H9 (cell line): ENCODE results near the gene PCNX2. TPM values are rescaled to one million over a fixed set of nuclear protein-coding genes. Genes with fewer than 3 reads are reported as not detected.
A peak's percentile ranks its signal among the peaks of the same experiment; 100 is the strongest.

ENCODE experiments used
- DNase-seq: peaks from one replicate; pipeline ENCODE4 v3.0.0-alpha.2; 2017
- H2AFZ ChIP-seq: one replicate; pipeline ENCODE4 v1.6.1; 2013; ENCODE audit warnings: mild to moderate bottlenecking, low read length, control low read depth, moderate library complexity
- H2AK5ac ChIP-seq: 2 replicates; pipeline ENCODE4 v1.6.1; 2013; ENCODE audit warnings: low read length, control low read depth, mixed read lengths; ENCODE audit not compliant: insufficient read length
- H2BK120ac ChIP-seq: one replicate; pipeline ENCODE4 v1.6.1; 2013; ENCODE audit warnings: low read depth, mild to moderate bottlenecking, low read length, control low read depth, inconsistent platforms; ENCODE audit not compliant: poor library complexity, severe bottlenecking
- H2BK12ac ChIP-seq: 2 replicates; pipeline ENCODE4 v1.6.1; 2013; ENCODE audit warnings: low read length, control low read depth, mixed read lengths, low read depth; ENCODE audit not compliant: insufficient read length
- H2BK15ac ChIP-seq: 2 replicates; pipeline ENCODE4 v1.6.1; 2013; ENCODE audit warnings: low read depth, low read length, control low read depth
- H2BK20ac ChIP-seq: one replicate; pipeline ENCODE4 v1.6.1; 2013; ENCODE audit warnings: low read depth, mild to moderate bottlenecking, low read length, control low read depth, inconsistent platforms; ENCODE audit not compliant: poor library complexity, severe bottlenecking
- H2BK5ac ChIP-seq: 2 replicates; pipeline ENCODE4 v1.6.1; 2013; ENCODE audit warnings: low read length, control low read depth, mixed read lengths; ENCODE audit not compliant: insufficient read length
- H3K14ac ChIP-seq: 2 replicates; pipeline ENCODE4 v1.6.1; 2013; ENCODE audit warnings: low read length, control low read depth; ENCODE audit not compliant: insufficient read depth
- H3K18ac ChIP-seq: 2 replicates; pipeline ENCODE4 v1.6.1; 2013; ENCODE audit warnings: low read depth, mild to moderate bottlenecking, mixed read lengths, low read length, control low read depth; ENCODE audit not compliant: insufficient read length
- H3K23ac ChIP-seq: 2 replicates; pipeline ENCODE4 v1.6.1; 2013; ENCODE audit warnings: low read length, control low read depth, mixed read lengths, low read depth; ENCODE audit not compliant: insufficient read length
- H3K23me2 ChIP-seq: 2 replicates; pipeline ENCODE4 v1.6.1; 2013; ENCODE audit warnings: low read depth, mild to moderate bottlenecking, mixed read lengths, low read length, control low read depth; ENCODE audit not compliant: insufficient read length, poor library complexity, severe bottlenecking
- H3K27ac ChIP-seq: 2 replicates; pipeline ENCODE4 v1.5.1; 2013; ENCODE audit warnings: low read length, control low read depth, mixed read lengths, low read depth; ENCODE audit not compliant: insufficient read length
- H3K27me3 ChIP-seq: 2 replicates; pipeline ENCODE4 v1.6.1; 2013; ENCODE audit warnings: low read length, control low read depth, inconsistent platforms; ENCODE audit not compliant: insufficient read depth
- H3K4ac ChIP-seq: 2 replicates; pipeline ENCODE4 v1.6.1; 2013; ENCODE audit warnings: low read depth, mild to moderate bottlenecking, control low read depth, inconsistent platforms, low read length, moderate library complexity
- H3K4me1 ChIP-seq: 2 replicates; pipeline ENCODE4 v1.6.1; 2013; ENCODE audit warnings: low read length, control low read depth, inconsistent platforms; ENCODE audit not compliant: insufficient read depth
- H3K4me2 ChIP-seq: 2 replicates; pipeline ENCODE4 v1.6.1; 2013; ENCODE audit warnings: low read length, control low read depth, mixed read lengths; ENCODE audit not compliant: insufficient read length, insufficient read depth
- H3K56ac ChIP-seq: 2 replicates; pipeline ENCODE4 v1.6.1; 2013; ENCODE audit warnings: low read depth, mild to moderate bottlenecking, mixed read lengths, low read length, control low read depth; ENCODE audit not compliant: insufficient read length
- H3K79me1 ChIP-seq: 2 replicates; pipeline ENCODE4 v1.6.1; 2013; ENCODE audit warnings: low read depth, mild to moderate bottlenecking, moderate library complexity, low read length, control low read depth, inconsistent platforms; ENCODE audit not compliant: insufficient read depth, poor library complexity, severe bottlenecking
- H3K79me2 ChIP-seq: 2 replicates; pipeline ENCODE4 v1.6.1; 2013; ENCODE audit warnings: low read length, control low read depth, inconsistent platforms; ENCODE audit not compliant: insufficient read depth
- H3K9ac ChIP-seq: 2 replicates; pipeline ENCODE4 v1.6.1; 2013; ENCODE audit warnings: low read length, control low read depth, mixed read lengths; ENCODE audit not compliant: insufficient read length; ENCODE audit errors: extremely low read depth
- H3K9me3 ChIP-seq: one replicate; pipeline ENCODE4 v1.6.1; 2013; ENCODE audit warnings: low read depth, low read length, inconsistent platforms; ENCODE audit not compliant: control insufficient read depth
- H3T11ph ChIP-seq: one replicate; pipeline ENCODE4 v1.6.1; 2013; ENCODE audit warnings: mild to moderate bottlenecking, low read length, control low read depth, inconsistent platforms
- H4K20me1 ChIP-seq: one replicate; pipeline ENCODE4 v1.6.1; 2013; ENCODE audit not compliant: control insufficient read depth, insufficient read length, insufficient read depth
- H4K5ac ChIP-seq: 2 replicates; pipeline ENCODE4 v1.6.1; 2013; ENCODE audit warnings: low read depth, mild to moderate bottlenecking, mixed read lengths, low read length, control low read depth; ENCODE audit not compliant: insufficient read length
- H4K8ac ChIP-seq: replicated peaks from 2 replicates; pipeline ENCODE4 v1.6.1; 2013; ENCODE audit warnings: low read length, control low read depth, mixed read lengths, low read depth; ENCODE audit not compliant: insufficient read length
- H4K91ac ChIP-seq: 2 replicates; pipeline ENCODE4 v1.6.1; 2013; ENCODE audit warnings: low read depth, mild to moderate bottlenecking, moderate library complexity, mixed read lengths, low read length, control low read depth; ENCODE audit not compliant: insufficient read length
- H3K27ac Mint-ChIP-seq, 3 experiments: 2 replicates in 2 of 3; 3 replicates in 1 of 3; pipeline ENCODE4 v1.8.0; 2020 to 2021; ENCODE audit warnings: mixed read lengths in 3 of 3, mild to moderate bottlenecking in 1 of 3, moderate library complexity in 1 of 3
- H3K27me3 Mint-ChIP-seq: 2 replicates; pipeline ENCODE4 v1.8.0; 2021; ENCODE audit warnings: low read depth, mild to moderate bottlenecking, moderate library complexity, mixed read lengths
- H3K36me3 Mint-ChIP-seq, 3 experiments: 2 replicates in 2 of 3; 3 replicates in 1 of 3; pipeline ENCODE4 v1.8.0; 2020 to 2021; ENCODE audit warnings: low read depth in 3 of 3, mixed read lengths in 3 of 3; ENCODE audit not compliant: insufficient read depth in 1 of 3
- H3K4me1 Mint-ChIP-seq, 2 experiments: 2 replicates each; pipeline ENCODE4 v1.8.0; 2020; ENCODE audit warnings: mixed read lengths in 2 of 2
- H3K4me3 Mint-ChIP-seq, 2 experiments: 2 replicates in 1 of 2; 3 replicates in 1 of 2; pipeline ENCODE4 v1.8.0; 2020 to 2021; ENCODE audit warnings: mild to moderate bottlenecking in 2 of 2, mixed read lengths in 2 of 2, moderate library complexity in 1 of 2
- H3K9me3 Mint-ChIP-seq, 2 experiments: 2 replicates in 1 of 2; 3 replicates in 1 of 2; pipeline ENCODE4 v1.8.0; 2020; ENCODE audit warnings: mild to moderate bottlenecking in 2 of 2, mixed read lengths in 2 of 2, moderate library complexity in 1 of 2
- whole genome bisulfite sequencing: extraction: QIAGEN DNeasy Blood & Tissue Kit; methylation state at CpG from one replicate; pipeline ENCODE4 v1.1.7; 2013; ENCODE audit warnings: missing lambda C conversion rate, low lambda C conversion rate, mixed read lengths; ENCODE audit not compliant: insufficient read length; ENCODE audit errors: extremely low coverage; 5-methylcytosine and 5-hydroxymethylcytosine counted together
- total RNA-seq: library from RNA; stranded (reverse); gene quantifications from 2 replicates; pipeline ENCODE4 v1.2.1, GENCODE V29; 2021
- TF ChIP-seq, protein P1 (sequence below): fragments of 200-600 bp; sonication (generic); conservative IDR thresholded peaks from 3 replicates; pipeline ENCODE4 v1.8.0; 2021; ENCODE audit warnings: antibody characterized with exemption, mild to moderate bottlenecking

Gene PCNX2
- total RNA-seq, 1 experiment from 2014 or later, result 45.1 TPM

- H3K18ac ChIP-seq, result no peak overlapping the region
- no peak overlapping the region for H4K91ac ChIP-seq
- H3K27me3 ChIP-seq, result no peaks in the 10 kb centered on the region
- no peaks in the 10 kb centered on the region for H4K20me1 ChIP-seq
- no peak overlapping the region for H4K5ac ChIP-seq
- H3T11ph ChIP-seq, result no peak overlapping the region
- no peak overlapping the region for H2BK12ac ChIP-seq
- H3K79me2 ChIP-seq, result no peaks in the 10 kb centered on the region
- TF ChIP-seq, protein P1, sequence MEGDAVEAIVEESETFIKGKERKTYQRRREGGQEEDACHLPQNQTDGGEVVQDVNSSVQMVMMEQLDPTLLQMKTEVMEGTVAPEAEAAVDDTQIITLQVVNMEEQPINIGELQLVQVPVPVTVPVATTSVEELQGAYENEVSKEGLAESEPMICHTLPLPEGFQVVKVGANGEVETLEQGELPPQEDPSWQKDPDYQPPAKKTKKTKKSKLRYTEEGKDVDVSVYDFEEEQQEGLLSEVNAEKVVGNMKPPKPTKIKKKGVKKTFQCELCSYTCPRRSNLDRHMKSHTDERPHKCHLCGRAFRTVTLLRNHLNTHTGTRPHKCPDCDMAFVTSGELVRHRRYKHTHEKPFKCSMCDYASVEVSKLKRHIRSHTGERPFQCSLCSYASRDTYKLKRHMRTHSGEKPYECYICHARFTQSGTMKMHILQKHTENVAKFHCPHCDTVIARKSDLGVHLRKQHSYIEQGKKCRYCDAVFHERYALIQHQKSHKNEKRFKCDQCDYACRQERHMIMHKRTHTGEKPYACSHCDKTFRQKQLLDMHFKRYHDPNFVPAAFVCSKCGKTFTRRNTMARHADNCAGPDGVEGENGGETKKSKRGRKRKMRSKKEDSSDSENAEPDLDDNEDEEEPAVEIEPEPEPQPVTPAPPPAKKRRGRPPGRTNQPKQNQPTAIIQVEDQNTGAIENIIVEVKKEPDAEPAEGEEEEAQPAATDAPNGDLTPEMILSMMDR, result no peak
- H3K4ac ChIP-seq, result no peak overlapping the region
- H2AFZ ChIP-seq, result no peak overlapping the region
- Mint-ChIP-seq H3K27ac (peak overlapping the region in 1 of 3 experiments; percentile 25; a peak in 1 of 7 replicates), H3K4me1 (peaks cover 6% of the 10 kb centered on the region in 2 experiments; a peak in 3 of 4 replicates), H3K36me3 (peaks cover 18 to 21% (median 21%) of the 10 kb centered on the region in 3 experiments; a peak in 6 of 7 replicates), H3K4me3 (no peak overlapping the region), H3K9me3 (no peaks in the 10 kb centered on the region), H3K27me3 (no peaks in the 10 kb centered on the region)
- no peak overlapping the region for H4K8ac ChIP-seq
- H3K27ac ChIP-seq, result no peak overlapping the region
- H2BK5ac ChIP-seq, result no peak overlapping the region
- H3K9ac ChIP-seq, result no peak overlapping the region
- H3K23me2 ChIP-seq, result no peaks in the 10 kb centered on the region
- no peaks in the 10 kb centered on the region for H3K9me3 ChIP-seq
- no peak overlapping the region for H2AK5ac ChIP-seq
- no peak overlapping the region for H2BK15ac ChIP-seq
- DNase-seq, result no peak
- no peak overlapping the region for H3K14ac ChIP-seq
- no peak overlapping the region for H3K23ac ChIP-seq
- no peak overlapping the region for H3K4me2 ChIP-seq
- H3K4me1 ChIP-seq, result no peaks in the 10 kb centered on the region
- H3K56ac ChIP-seq, result no peak overlapping the region
- no peak overlapping the region for H2BK120ac ChIP-seq
- H3K79me1 ChIP-seq, result no peaks in the 10 kb centered on the region
- no CpG with 5 or more reads among the region's 12 CpGs for WGBS
- no peak overlapping the region for H2BK20ac ChIP-seq
Observed at GRCh38 chr1:233082778-233083550, 212.6 kb downstream of the PCNX2 start.
